Measurements from ENCODE around the gene GMEB1.
"Not testable (repeated sequence)": the region's sequence is repeated elsewhere in the genome, so short reads cannot be mapped to it uniquely, and the experiment has no call there.

The GMEB1 gene

GRCh38 chr1:28668191-28668955, at the start of gene GMEB1:
GMEB1 (plus strand) TSS chr1:28668784; CDS start chr1:28683613, 14,829 bp downstream.
- DNase-seq (ENCODE audit: low spot score) = peak; percentile 90

GRCh38 chr1:28631713-28632112, 36.9 kb upstream of the GMEB1 start:
- DNase-seq (ENCODE audit: low spot score) = no peak

- no peak for DNase-seq (ENCODE audit: low spot score)
Measured at GRCh38 chr1:28632560-28632959, 36.0 kb upstream of the GMEB1 start.

GRCh38 chr1:28640766-28641165, 27.8 kb upstream of the GMEB1 start:
- no peak for DNase-seq (ENCODE audit: low spot score)

GRCh38 chr1:28642056-28642846, 26.3 kb upstream of the GMEB1 start:
- DNase-seq (ENCODE audit: low spot score) = peak; percentile 15

- peak; percentile 96 for DNase-seq (ENCODE audit: low spot score)
Measured at GRCh38 chr1:28642847-28643635, 25.5 kb upstream of the GMEB1 start, which contains the start of gene TAF12. TAF12 (minus strand) TSS chr1:28643067; CDS start chr1:28622081, 20,986 bp downstream.

- DNase-seq (ENCODE audit: low spot score) = no peak
Measured at GRCh38 chr1:28644494-28644893, 24.1 kb upstream of the GMEB1 start.

- DNase-seq (ENCODE audit: low spot score) = not testable (repeated sequence)
Measured at GRCh38 chr1:28645406-28645805, 23.2 kb upstream of the GMEB1 start.

- DNase-seq (ENCODE audit: low spot score) = no peak
Measured at GRCh38 chr1:28646040-28646439, 22.5 kb upstream of the GMEB1 start.

GRCh38 chr1:28648008-28648473, 20.5 kb upstream of the GMEB1 start:
- DNase-seq (ENCODE audit: low spot score) = peak; percentile 92

GRCh38 chr1:28648474-28649198, 19.9 kb upstream of the GMEB1 start, which contains the start of gene RNU11:
RNU11 (plus strand) TSS chr1:28648600.
- peak; percentile 97 for DNase-seq (ENCODE audit: low spot score)

GRCh38 chr1:28653063-28653462, 15.5 kb upstream of the GMEB1 start:
- not testable (repeated sequence) for DNase-seq (ENCODE audit: low spot score)

GRCh38 chr1:28653870-28654269, 14.7 kb upstream of the GMEB1 start:
- DNase-seq (ENCODE audit: low spot score) = not testable (repeated sequence)

- not testable (repeated sequence) for DNase-seq (ENCODE audit: low spot score)
Measured at GRCh38 chr1:28655448-28656311, 12.9 kb upstream of the GMEB1 start.

GRCh38 chr1:28656335-28656734, 12.2 kb upstream of the GMEB1 start:
- no peak for DNase-seq (ENCODE audit: low spot score)

- DNase-seq (ENCODE audit: low spot score) = no peak
Measured at GRCh38 chr1:28663871-28664470, 4.6 kb upstream of the GMEB1 start.

GRCh38 chr1:28666806-28667205, 1.8 kb upstream of the GMEB1 start:
- no peak for DNase-seq (ENCODE audit: low spot score)

GRCh38 chr1:28668956-28669723, 556 bp downstream of the GMEB1 start:
- peak; percentile 33 for DNase-seq (ENCODE audit: low spot score)

- DNase-seq (ENCODE audit: low spot score) = no peak
Measured at GRCh38 chr1:28671254-28671780, 2.7 kb downstream of the GMEB1 start.
